Aorta (tissue), 5 donors: ENCODE measurements around the gene MTHFD1. TPM values are rescaled to one million over a fixed set of nuclear protein-coding genes. Genes with fewer than 3 reads are reported as not detected.
A peak's percentile ranks its signal among the peaks of the same experiment; 100 is the strongest.

Source experiments
- ATAC-seq: fragments of 200-7000 bp; cut with Tn5 transposase; one replicate; pipeline ENCODE4 v1.9.1; 2022; ENCODE audit warnings: moderate library complexity; ENCODE audit not compliant: low FRiP score
- DNase-seq, 2 donors: peaks; one replicate each; pipeline ENCODE4 v3.0.0-alpha.2; 2020
- H3K27ac ChIP-seq, 2 donors: one replicate each; pipeline ENCODE4 v1.5.1; 2013; ENCODE audit warnings: low read length in 2 of 2, mild to moderate bottlenecking in 2 of 2, moderate library complexity in 2 of 2, control low read depth in 1 of 2, inconsistent platforms in 1 of 2, low read depth in 1 of 2
- H3K27me3 ChIP-seq, 2 donors: one replicate each; pipeline ENCODE4 v1.6.1; 2013; ENCODE audit warnings: control low read depth in 1 of 2, low read length in 1 of 2, mild to moderate bottlenecking in 1 of 2, moderate library complexity in 1 of 2; ENCODE audit not compliant: insufficient read depth in 2 of 2, control insufficient read depth in 1 of 2
- H3K36me3 ChIP-seq, 2 donors: one replicate each; pipeline ENCODE4 v1.6.1; 2013; ENCODE audit warnings: control low read depth in 1 of 2, low read length in 1 of 2, mild to moderate bottlenecking in 1 of 2; ENCODE audit not compliant: insufficient read depth in 2 of 2, control insufficient read depth in 1 of 2
- H3K4me1 ChIP-seq, 2 donors: one replicate each; pipeline ENCODE4 v1.6.1; 2013; ENCODE audit warnings: low read length in 2 of 2, control low read depth in 1 of 2, mild to moderate bottlenecking in 1 of 2, moderate library complexity in 1 of 2; ENCODE audit not compliant: insufficient read depth in 2 of 2, control insufficient read depth in 1 of 2
- H3K4me3 ChIP-seq, 2 donors: one replicate each; pipeline ENCODE4 v1.5.1; 2013; ENCODE audit warnings: low read length in 2 of 2, control low read depth in 1 of 2, mild to moderate bottlenecking in 1 of 2
- H3K9me3 ChIP-seq: one replicate; pipeline ENCODE4 v1.6.1; 2013; ENCODE audit warnings: mild to moderate bottlenecking, low read length; ENCODE audit not compliant: control insufficient read depth
- WGBS, 2 donors: extraction: QIAGEN DNeasy Blood & Tissue Kit; methylation state at CpG; one replicate each; pipeline ENCODE4 v1.1.7; 2013; 5-methylcytosine and 5-hydroxymethylcytosine counted together
- intact Hi-C, 2 donors: fragments of 100-400 bp; cut with DNase I; formaldehyde crosslinking; loops; one replicate each; pipeline versions ENCODE4 v1.14.2 to v1.15.0; 2022
- polyA plus RNA-seq, 2 donors: library from polyadenylated mRNA; stranded (reverse); fragments of 200-250 nt; gene quantifications; one replicate each; pipeline ENCODE4 v1.2.3, GENCODE V29; 2013
- total RNA-seq, 2 donors: library from RNA; stranded (reverse); fragmentation: NEBNext Ultra II Directional; extraction: Animal tissue kit (Norgen Biotek cat#: 25700); gene quantifications; one replicate each; pipeline ENCODE4 v1.2.1, GENCODE V29; 2021
- donor health status: healthy with polysubstance abuse.
- donor health status: Bipolar disorder and iron deficiency.
- donor health status: DM: no; HTN: no; CAD: no.
- donor health status: DM: no; HTN: no; CAD: no.
- donor health status: DM: yes; HTN: yes; CAD: no.

Gene MTHFD1
- total and polyA plus RNA-seq, 4 donors = 12.0 to 44.6 (median 34.1) TPM

DNA sequence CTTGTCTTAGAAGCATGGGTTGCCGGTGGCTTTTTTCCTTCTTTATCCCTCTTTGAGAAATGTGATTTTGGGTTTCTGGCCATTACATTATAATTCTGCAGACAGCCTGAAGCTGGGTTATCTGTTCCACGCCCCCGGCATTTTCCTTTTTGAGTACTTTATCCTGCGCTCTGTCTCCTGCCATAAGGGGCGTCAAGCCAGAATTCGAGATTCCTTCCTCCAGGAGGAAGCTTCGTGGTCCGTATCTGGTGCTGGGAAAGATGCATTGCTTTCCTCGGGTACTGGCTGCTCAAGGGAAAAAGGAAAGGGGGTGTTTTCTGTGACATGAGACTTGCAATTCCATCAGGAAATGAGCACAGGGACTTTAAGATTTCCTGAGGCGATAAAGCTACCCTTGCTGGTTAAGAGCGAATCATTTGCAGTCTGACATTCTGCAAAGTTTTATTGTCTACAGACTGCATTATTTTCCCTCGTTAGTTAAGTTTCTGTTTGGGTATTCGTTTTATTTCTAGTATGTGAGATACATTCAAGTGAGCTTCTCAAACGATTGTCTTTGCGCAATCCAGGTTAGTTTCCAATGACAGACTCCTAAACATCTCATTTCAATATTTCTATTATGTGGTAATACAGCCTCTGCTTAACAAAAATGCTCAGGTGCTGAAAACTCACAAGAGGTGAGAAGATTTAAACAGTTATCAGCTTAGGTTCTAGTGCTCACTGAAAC, 77.8 kb downstream of the MTHFD1 start:
- Histone ChIP-seq H3K27me3 (no peaks in the 10 kb centered on the region), H3K4me1 (peaks cover 0 to 1% of the 10 kb centered on the region in 2 donors), H3K9me3 (no peaks in the 10 kb centered on the region), H3K4me3 (peak overlapping the region; percentile 93 to 96), H3K27ac (peak overlapping the region; percentile 67 to 78), H3K36me3 (no peaks in the 10 kb centered on the region)
- intact Hi-C loops = loop anchor here in 1 of 2 donors (2.0 kb wide), 1 partner anchor 127 kb away; no protein-coding TSS in a partner anchor
- 5% methylated on average over 15 of the region's 15 CpGs for WGBS, 2 donors
- peak; percentile 33 for ATAC-seq
- no peak for DNase-seq

DNA sequence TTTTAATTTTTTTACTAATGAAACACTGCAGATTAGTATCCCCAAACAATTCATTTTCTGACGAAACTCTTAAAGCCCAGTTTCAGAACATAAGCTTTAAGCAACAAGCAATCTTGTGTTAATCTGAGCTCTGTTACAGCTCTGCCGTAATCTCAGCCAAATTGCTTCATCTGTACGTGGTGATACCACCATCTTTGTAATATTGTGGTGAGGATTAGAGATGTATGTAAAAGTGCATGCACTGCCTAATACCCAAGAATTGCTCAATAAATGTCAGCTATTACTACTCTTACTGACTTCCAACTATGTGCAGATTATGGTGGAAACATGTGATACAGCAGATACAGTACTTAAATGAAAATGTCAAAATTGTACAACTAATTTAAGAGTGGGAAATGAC, 78.9 kb downstream of the MTHFD1 start:
- ATAC-seq (no peak), DNase-seq (no peak)
- no peaks in the 10 kb centered on the region for H3K9me3 ChIP-seq
- no peak overlapping the region for H3K27ac ChIP-seq
- WGBS, 2 donors = 64% methylated on average over 3 of the region's 3 CpGs
- intact Hi-C loops = loop anchor here in 1 of 2 donors (2.0 kb wide), 1 partner anchor 128 kb away; no protein-coding TSS in a partner anchor
- H3K36me3 ChIP-seq = no peaks in the 10 kb centered on the region
- H3K4me1 ChIP-seq = peaks cover 0 to 1% of the 10 kb centered on the region in 2 donors
- H3K4me3 ChIP-seq = no peak overlapping the region
- H3K27me3 ChIP-seq = no peaks in the 10 kb centered on the region

GRCh38 chr14:64467566-64467965, 79.4 kb downstream of the MTHFD1 start:
- no peaks in the 10 kb centered on the region for H3K9me3 ChIP-seq
- H3K4me3 ChIP-seq = no peak overlapping the region
- H3K27ac ChIP-seq = no peak overlapping the region
- ATAC-seq = no peak
- peaks cover 0 to 1% of the 10 kb centered on the region in 2 donors for H3K4me1 ChIP-seq
- DNase-seq = no peak
- intact Hi-C loops = loop anchor here in 1 of 2 donors (2.0 kb wide), 1 partner anchor 129 kb away; no protein-coding TSS in a partner anchor
- no peaks in the 10 kb centered on the region for H3K36me3 ChIP-seq
- H3K27me3 ChIP-seq = no peaks in the 10 kb centered on the region

GRCh38 chr14:64468451-64468850, 80.3 kb downstream of the MTHFD1 start:
- WGBS, 2 donors = 51 to 66% methylated on average over 3 of the region's 3 CpGs
- intact Hi-C loops = no loop called here
- ATAC-seq = no peak

DNA sequence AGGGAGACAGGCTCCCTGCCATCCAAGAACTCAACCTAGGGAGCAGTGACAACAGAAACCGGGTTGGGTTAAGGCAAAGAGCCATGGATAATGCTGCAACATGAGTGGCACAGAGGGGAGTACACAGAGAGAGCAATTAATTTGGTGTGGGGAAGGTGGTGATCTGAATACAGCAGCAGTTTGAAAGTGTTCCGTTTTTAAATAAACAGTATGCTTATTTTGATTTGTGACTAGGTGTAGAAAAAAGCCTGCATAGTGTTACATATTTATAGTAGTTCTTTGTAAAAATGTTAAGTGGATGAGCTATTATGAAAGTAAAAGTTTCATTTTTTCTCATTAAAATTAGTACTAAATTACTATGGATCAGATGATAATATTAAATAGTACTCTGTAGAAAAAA, 85.9 kb downstream of the MTHFD1 start:
- H3K9me3 ChIP-seq = no peaks in the 10 kb centered on the region
- no peak overlapping the region for H3K27ac ChIP-seq
- intact Hi-C loops = no loop called here
- H3K4me3 ChIP-seq = no peak overlapping the region
- no peak for ATAC-seq
- DNase-seq = no peak
- no peaks in the 10 kb centered on the region for H3K36me3 ChIP-seq
- WGBS, 2 donors = 51 to 52% methylated on average over 2 of the region's 2 CpGs
- H3K27me3 ChIP-seq = no peaks in the 10 kb centered on the region
- H3K4me1 ChIP-seq = no peaks in the 10 kb centered on the region

More at GRCh38 chr14:64468451-64468850, 80.3 kb downstream of the MTHFD1 start:
- DNase-seq = no peak
- H3K4me1 ChIP-seq = peaks cover 0 to 1% of the 10 kb centered on the region in 2 donors
- H3K27ac ChIP-seq = no peak overlapping the region
- H3K36me3 ChIP-seq = no peaks in the 10 kb centered on the region
- H3K4me3 ChIP-seq = no peak overlapping the region
- no peaks in the 10 kb centered on the region for H3K9me3 ChIP-seq
- no peaks in the 10 kb centered on the region for H3K27me3 ChIP-seq

DNA sequence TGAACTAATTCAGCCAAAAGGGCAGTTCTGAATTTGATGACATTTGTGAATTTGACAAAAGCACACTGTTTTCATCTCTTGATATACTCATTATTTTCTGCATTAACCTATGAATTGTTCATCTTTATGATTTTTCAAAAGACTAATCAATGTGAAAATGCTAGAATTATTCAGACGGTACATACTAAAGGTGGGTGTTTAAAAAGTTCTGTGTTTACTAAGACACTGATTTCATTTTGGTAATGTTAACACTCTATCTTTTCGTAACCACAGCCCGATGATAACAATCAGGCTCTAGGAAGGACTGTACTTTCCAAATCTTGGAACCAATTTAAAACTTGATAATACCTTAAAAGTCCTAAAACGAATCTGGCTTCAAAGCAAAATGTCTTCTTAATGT, 86.5 kb downstream of the MTHFD1 start:
- H3K4me1 ChIP-seq = no peaks in the 10 kb centered on the region
- WGBS, 2 donors = 68 to 81% methylated on average over 4 of the region's 4 CpGs
- no peak overlapping the region for H3K27ac ChIP-seq
- no peaks in the 10 kb centered on the region for H3K9me3 ChIP-seq
- H3K36me3 ChIP-seq = no peaks in the 10 kb centered on the region
- ATAC-seq = no peak
- no peak for DNase-seq
- intact Hi-C loops = loop anchor here in 1 of 2 donors (5.0 kb wide), 1 partner anchor 42 kb away; no protein-coding TSS in a partner anchor
- no peaks in the 10 kb centered on the region for H3K27me3 ChIP-seq
- H3K4me3 ChIP-seq = no peak overlapping the region

GRCh38 chr14:64475585-64476273, 87.6 kb downstream of the MTHFD1 start:
- 84% methylated on average over 8 of the region's 8 CpGs for WGBS, 2 donors
- no peaks in the 10 kb centered on the region for H3K36me3 ChIP-seq
- no peaks in the 10 kb centered on the region for H3K4me1 ChIP-seq
- ATAC-seq (no peak), DNase-seq (no peak)
- H3K27ac ChIP-seq = no peak overlapping the region
- intact Hi-C loops = loop anchor here (2.0 to 5.0 kb wide), 2 partner anchors 43 to 45 kb away; no protein-coding TSS in a partner anchor
- no peaks in the 10 kb centered on the region for H3K9me3 ChIP-seq
- H3K4me3 ChIP-seq = no peak overlapping the region
- H3K27me3 ChIP-seq = no peaks in the 10 kb centered on the region

- Histone ChIP-seq H3K9me3 (no peaks in the 10 kb centered on the region), H3K36me3 (no peaks in the 10 kb centered on the region), H3K4me1 (no peaks in the 10 kb centered on the region), H3K27ac (no peak overlapping the region), H3K27me3 (no peaks in the 10 kb centered on the region), H3K4me3 (no peak overlapping the region)
- intact Hi-C loops = loop anchor here (2.0 to 5.0 kb wide), 2 partner anchors 44 to 46 kb away; no protein-coding TSS in a partner anchor
- ATAC-seq = no peak
- 90 to 93% methylated on average over 6 to 8 of the region's 8 CpGs for WGBS, 2 donors
- DNase-seq = no peak
These were observed 88.3 kb downstream of the MTHFD1 start for GRCh38 chr14:64476438-64476837.
